DND-41 (cell line): ENCODE measurements around the gene PLPP7.

Source experiments
- ATAC-seq: fragments of 200-7000 bp; cut with Tn5 transposase; 3 replicates; pipeline ENCODE4 v1.9.1; 2021; ENCODE audit warnings: low read depth; ENCODE audit not compliant: insufficient read depth
- DNase-seq: peaks from one replicate; pipeline ENCODE4 v3.0.0-alpha.2; 2020
- H2AFZ ChIP-seq: 2 replicates; pipeline ENCODE4 v1.6.0; 2012; ENCODE audit warnings: low read depth, low read length
- H3K27ac ChIP-seq: 2 replicates; pipeline ENCODE4 v1.5.1; 2012; ENCODE audit warnings: low read length, inconsistent platforms
- H3K27me3 ChIP-seq: fragments of 200-600 bp; sonication (generic); 2 replicates; pipeline ENCODE4 v1.6.0; 2012; ENCODE audit warnings: low read length, mild to moderate bottlenecking, inconsistent platforms; ENCODE audit not compliant: insufficient read depth, poor library complexity
- H3K36me3 ChIP-seq: 2 replicates; pipeline ENCODE4 v1.5.1; 2012; ENCODE audit warnings: low read length, inconsistent platforms; ENCODE audit not compliant: insufficient read depth
- H3K4me1 ChIP-seq: 2 replicates; pipeline ENCODE4 v1.5.1; 2012; ENCODE audit warnings: mild to moderate bottlenecking, low read length; ENCODE audit not compliant: insufficient read depth
- H3K4me2 ChIP-seq: 2 replicates; pipeline ENCODE4 v1.6.0; 2012; ENCODE audit warnings: mild to moderate bottlenecking, moderate library complexity, low read length, inconsistent platforms; ENCODE audit not compliant: insufficient read depth
- H3K4me3 ChIP-seq, 2 experiments: fragments of 200-600 bp in 1 of 2; shearing (Covaris generic) in 1 of 2; 2 replicates each; pipeline ENCODE4 v1.5.1; 2012 to 2016; ENCODE audit warnings: inconsistent platforms in 2 of 2, low read length in 2 of 2, mild to moderate bottlenecking in 2 of 2, low read depth in 1 of 2, moderate library complexity in 1 of 2
- H3K79me2 ChIP-seq: 2 replicates; pipeline ENCODE4 v1.6.0; 2012; ENCODE audit warnings: low read length, inconsistent platforms; ENCODE audit not compliant: insufficient read depth
- H3K9ac ChIP-seq: 2 replicates; pipeline ENCODE4 v1.6.0; 2012; ENCODE audit warnings: low read depth, mild to moderate bottlenecking, inconsistent platforms, low read length, moderate library complexity
- H3K9me3 ChIP-seq: 2 replicates; pipeline ENCODE4 v1.5.1; 2012; ENCODE audit warnings: low read length, moderate library complexity, mild to moderate bottlenecking, inconsistent platforms; ENCODE audit not compliant: insufficient read depth, severe bottlenecking
- H4K20me1 ChIP-seq: 2 replicates; pipeline ENCODE4 v1.6.0; 2012; ENCODE audit warnings: low read length; ENCODE audit not compliant: insufficient read depth
- CTCF ChIP-seq: IDR thresholded peaks from 2 replicates; pipeline ENCODE4 v1.5.1; 2012; ENCODE audit warnings: borderline replicate concordance, low read length, moderate library complexity, mild to moderate bottlenecking; ENCODE audit not compliant: poor library complexity, severe bottlenecking; ENCODE audit errors: extremely low read depth
- EZH2 ChIP-seq: IDR thresholded peaks from 3 replicates; pipeline ENCODE4 v1.6.1; 2012; ENCODE audit warnings: borderline replicate concordance, low read depth, mild to moderate bottlenecking, moderate library complexity, low read length, inconsistent platforms; ENCODE audit not compliant: severe bottlenecking

The PLPP7 gene

GRCh38 chr9:131333771-131334628 lies 44.5 kb downstream of the PLPP7 start:
- Histone ChIP-seq H4K20me1 (no peaks in the 10 kb centered on the region), H3K9me3 (no peaks in the 10 kb centered on the region), H3K9ac (no peak overlapping the region), H3K27ac (no peak overlapping the region), H3K4me2 (no peak overlapping the region), H3K4me1 (peaks cover 3% of the 10 kb centered on the region; the same call in 1 of the 2 replicates), H3K27me3 (no peaks in the 10 kb centered on the region), H2AFZ (no peak overlapping the region), H3K36me3 (no peaks in the 10 kb centered on the region), H3K4me3 (no peak overlapping the region), H3K79me2 (no peaks in the 10 kb centered on the region)
- ATAC-seq = no peak
- DNase-seq = no peak
- TF ChIP-seq CTCF = no peak
- no peak for TF ChIP-seq EZH2

DNA sequence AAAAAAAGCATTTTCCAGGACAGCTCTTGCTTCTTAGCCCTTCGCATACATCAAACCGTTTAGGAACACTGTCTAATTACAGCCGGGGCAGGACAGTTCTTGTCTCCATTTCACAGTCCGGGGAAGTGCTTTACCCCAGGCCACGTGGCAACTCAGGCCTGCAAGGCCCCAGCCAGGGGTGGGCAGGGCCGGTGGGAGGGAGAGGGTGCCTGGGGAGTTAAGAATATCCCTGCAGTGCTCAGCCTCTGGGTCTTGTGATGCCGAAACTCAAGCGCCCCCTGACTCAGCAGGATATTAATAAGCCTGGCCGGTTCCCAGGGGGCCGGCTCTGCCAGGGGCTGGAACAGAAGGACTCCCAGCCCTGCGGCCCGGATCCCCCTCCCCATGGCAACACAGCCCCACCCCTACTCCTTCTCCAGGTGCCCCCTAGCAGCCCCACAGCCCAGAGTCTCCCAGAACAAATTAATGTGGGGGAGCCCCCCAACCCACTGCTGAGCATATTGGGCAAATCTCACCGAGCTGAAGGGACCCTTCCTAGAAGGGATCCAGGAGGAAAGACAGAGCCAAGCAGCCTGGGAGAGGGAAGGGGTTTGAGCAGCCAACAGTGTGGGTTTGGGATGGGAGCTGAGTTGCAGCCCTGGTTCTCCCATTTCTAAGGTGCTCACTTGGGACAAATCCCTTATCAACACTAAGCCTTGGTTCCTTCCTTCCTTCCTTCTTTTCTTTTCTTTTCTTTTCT lies 45.3 kb downstream of the PLPP7 start:
- no peak for DNase-seq
- H3K9me3 ChIP-seq = no peaks in the 10 kb centered on the region
- TF ChIP-seq EZH2 (no peak), CTCF (no peak)
- H3K36me3 ChIP-seq = no peaks in the 10 kb centered on the region
- H3K9ac ChIP-seq = no peak overlapping the region
- no peak overlapping the region for H3K4me2 ChIP-seq
- ATAC-seq = no peak
- no peak overlapping the region for H3K27ac ChIP-seq
- H2AFZ ChIP-seq = no peak overlapping the region
- H3K4me1 ChIP-seq = peaks cover 3% of the 10 kb centered on the region; the same call in 1 of the 2 replicates
- H3K27me3 ChIP-seq = no peaks in the 10 kb centered on the region
- no peaks in the 10 kb centered on the region for H4K20me1 ChIP-seq
- H3K79me2 ChIP-seq = no peaks in the 10 kb centered on the region
- no peak overlapping the region for H3K4me3 ChIP-seq

DNA sequence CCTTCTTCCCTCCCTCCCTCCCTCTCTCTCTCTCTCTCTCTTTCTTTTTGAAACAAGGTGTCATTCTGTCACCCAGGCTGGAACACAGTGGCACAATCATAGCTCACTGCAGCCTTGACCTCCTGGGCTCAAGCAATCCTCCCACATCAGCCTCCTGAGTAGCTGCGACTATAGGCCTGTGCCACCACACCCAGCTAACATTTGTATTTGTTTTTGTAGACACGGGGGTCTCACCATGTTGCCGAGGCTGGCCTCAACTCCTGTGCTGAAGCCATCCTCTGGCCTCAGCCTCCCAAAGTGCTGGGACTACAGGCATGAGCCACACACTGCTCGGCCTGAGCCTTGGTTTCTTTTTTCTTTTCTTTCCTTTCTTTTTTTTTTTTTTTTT lies 45.8 kb downstream of the PLPP7 start:
- Histone ChIP-seq H2AFZ (no peak overlapping the region), H3K4me3 (no peak overlapping the region), H3K9me3 (no peaks in the 10 kb centered on the region), H3K27ac (no peak overlapping the region), H3K9ac (no peak overlapping the region), H3K4me1 (peaks cover 3% of the 10 kb centered on the region; the same call in 1 of the 2 replicates), H4K20me1 (no peaks in the 10 kb centered on the region), H3K36me3 (no peaks in the 10 kb centered on the region), H3K4me2 (no peak overlapping the region), H3K27me3 (no peaks in the 10 kb centered on the region), H3K79me2 (no peaks in the 10 kb centered on the region)
- ATAC-seq = no peak
- TF ChIP-seq CTCF (no peak), EZH2 (no peak)
- no peak for DNase-seq
